Upper lobe of left lung (tissue), 4 donors: Measurements from ENCODE around the gene FKBP6.

ENCODE experiments used
- CTCF ChIP-seq, 6 experiments: fragments of 450-650 bp in 4 of 6; fragments of 200-600 bp in 2 of 6; sonication (generic) in 2 of 6; IDR thresholded peaks; one replicate each; pipeline ENCODE4 v1.5.1; 2016 to 2019; ENCODE audit warnings: antibody characterized with exemption in 6 of 6
- POLR2A ChIP-seq, 4 donors: fragments of 450-650 bp; IDR thresholded peaks; one replicate each; pipeline ENCODE4 v1.5.1; 2016 to 2017; ENCODE audit warnings: antibody characterized with exemption in 4 of 4, mild to moderate bottlenecking in 2 of 4

- TF ChIP-seq POLR2A (IDR thresholded peaks at IDR 0.05) = no peak
- TF ChIP-seq CTCF (IDR thresholded peaks at IDR 0.05) = no peak
These were observed 36.2 kb downstream of the FKBP6 start for GRCh38 chr7:73364006-73364728.
